Measurements from ENCODE around the gene MYLK4. TPM values are rescaled to one million over a fixed set of nuclear protein-coding genes. Genes with fewer than 3 reads are reported as not detected.

MYLK4 gene
- total and polyA plus RNA-seq, 8 donors, result 0.12 to 1.3 (median 0.43) TPM; not detected in 3

DNA sequence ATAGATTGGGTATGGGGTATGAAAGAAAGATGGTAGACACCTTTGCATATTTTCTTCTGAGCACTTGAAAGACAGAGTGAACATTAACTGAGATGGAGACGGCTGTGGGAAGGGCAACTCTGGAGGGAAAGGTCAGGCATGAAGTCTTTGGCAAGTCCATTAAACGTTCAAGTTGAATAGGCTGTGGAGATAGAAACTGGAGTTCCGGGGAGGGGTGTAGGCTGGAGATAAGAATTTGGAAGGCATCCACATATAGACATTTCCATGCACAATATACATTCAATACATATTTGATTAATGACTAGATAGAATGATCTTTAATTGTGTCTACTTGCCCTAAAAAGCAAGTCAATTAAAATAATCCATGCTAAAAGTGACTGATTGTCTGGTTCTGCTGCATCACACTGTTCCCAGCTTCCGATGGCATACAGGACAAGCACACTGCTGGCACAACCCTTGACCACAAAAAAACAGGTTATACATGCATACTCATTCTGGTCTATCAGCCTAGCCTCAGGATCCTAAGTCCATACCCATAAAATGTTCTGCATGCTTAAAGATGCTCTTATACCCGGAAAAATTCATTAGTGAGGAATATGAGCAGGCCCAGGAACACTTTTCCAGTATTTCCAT lies 1.9 kb upstream of the MYLK4 start:
- Histone ChIP-seq H3K4me3 (no peak overlapping the region), H3K27ac (no peak overlapping the region), H3K9me3 (no peaks in the 10 kb centered on the region), H3K27me3 (no peaks in the 10 kb centered on the region), H3K36me3 (no peaks in the 10 kb centered on the region), H3K4me1 (peaks cover 0 to 28% (median 3%) of the 10 kb centered on the region in 4 donors)
- TF ChIP-seq POLR2AphosphoS5 (IDR thresholded peaks at IDR 0.05), result no peak
- no peak for TF ChIP-seq POLR2A (IDR thresholded peaks at IDR 0.05)
- no peak for TF ChIP-seq EP300 (IDR thresholded peaks at IDR 0.05)
- TF ChIP-seq, protein P1, sequence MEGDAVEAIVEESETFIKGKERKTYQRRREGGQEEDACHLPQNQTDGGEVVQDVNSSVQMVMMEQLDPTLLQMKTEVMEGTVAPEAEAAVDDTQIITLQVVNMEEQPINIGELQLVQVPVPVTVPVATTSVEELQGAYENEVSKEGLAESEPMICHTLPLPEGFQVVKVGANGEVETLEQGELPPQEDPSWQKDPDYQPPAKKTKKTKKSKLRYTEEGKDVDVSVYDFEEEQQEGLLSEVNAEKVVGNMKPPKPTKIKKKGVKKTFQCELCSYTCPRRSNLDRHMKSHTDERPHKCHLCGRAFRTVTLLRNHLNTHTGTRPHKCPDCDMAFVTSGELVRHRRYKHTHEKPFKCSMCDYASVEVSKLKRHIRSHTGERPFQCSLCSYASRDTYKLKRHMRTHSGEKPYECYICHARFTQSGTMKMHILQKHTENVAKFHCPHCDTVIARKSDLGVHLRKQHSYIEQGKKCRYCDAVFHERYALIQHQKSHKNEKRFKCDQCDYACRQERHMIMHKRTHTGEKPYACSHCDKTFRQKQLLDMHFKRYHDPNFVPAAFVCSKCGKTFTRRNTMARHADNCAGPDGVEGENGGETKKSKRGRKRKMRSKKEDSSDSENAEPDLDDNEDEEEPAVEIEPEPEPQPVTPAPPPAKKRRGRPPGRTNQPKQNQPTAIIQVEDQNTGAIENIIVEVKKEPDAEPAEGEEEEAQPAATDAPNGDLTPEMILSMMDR (IDR thresholded peaks at IDR 0.05), result no peak
- intact Hi-C loops (cut with DNase I; ENCODE audit: low total_unique reads), result loop anchor here (10.0 kb wide), 1 partner anchor 1158 kb away; no protein-coding TSS in a partner anchor
- 43 to 62% (median 50%) methylated on average over 5 of the region's 5 CpGs for WGBS, 5 donors
- no peak for DNase-seq

DNA sequence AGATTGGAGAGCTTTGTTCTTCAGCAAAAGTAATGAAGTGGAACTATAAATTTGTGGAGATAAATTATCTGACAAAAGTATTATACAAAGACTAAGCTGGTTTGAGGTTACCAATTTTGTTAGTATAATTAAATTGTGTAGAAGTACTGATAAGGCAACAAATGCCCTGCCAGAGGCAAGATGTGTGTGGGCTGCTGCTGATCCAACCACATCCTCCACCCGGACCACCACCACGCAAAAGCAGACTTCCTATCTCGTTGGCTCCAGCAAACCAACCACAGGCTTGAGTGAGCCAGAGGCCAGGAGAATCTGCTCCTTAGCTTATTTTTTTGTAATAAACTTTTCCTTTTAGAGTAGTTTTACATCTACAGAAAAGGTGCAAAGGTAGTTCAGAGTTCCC lies 1.1 kb upstream of the MYLK4 start:
- TF ChIP-seq POLR2AphosphoS5 (IDR thresholded peaks at IDR 0.05), result no peak
- Histone ChIP-seq H3K36me3 (no peaks in the 10 kb centered on the region), H3K9me3 (no peaks in the 10 kb centered on the region), H3K27ac (no peak overlapping the region), H3K4me3 (no peak overlapping the region), H3K27me3 (no peaks in the 10 kb centered on the region), H3K4me1 (peaks cover 0 to 25% (median 3%) of the 10 kb centered on the region in 4 donors)
- intact Hi-C loops (cut with DNase I; ENCODE audit: low total_unique reads), result loop anchor here (10.0 kb wide), 1 partner anchor 1157 kb away; no protein-coding TSS in a partner anchor
- WGBS, 5 donors, result 60 to 77% (median 76%) methylated on average over 3 of the region's 3 CpGs
- DNase-seq, result no peak

DNA sequence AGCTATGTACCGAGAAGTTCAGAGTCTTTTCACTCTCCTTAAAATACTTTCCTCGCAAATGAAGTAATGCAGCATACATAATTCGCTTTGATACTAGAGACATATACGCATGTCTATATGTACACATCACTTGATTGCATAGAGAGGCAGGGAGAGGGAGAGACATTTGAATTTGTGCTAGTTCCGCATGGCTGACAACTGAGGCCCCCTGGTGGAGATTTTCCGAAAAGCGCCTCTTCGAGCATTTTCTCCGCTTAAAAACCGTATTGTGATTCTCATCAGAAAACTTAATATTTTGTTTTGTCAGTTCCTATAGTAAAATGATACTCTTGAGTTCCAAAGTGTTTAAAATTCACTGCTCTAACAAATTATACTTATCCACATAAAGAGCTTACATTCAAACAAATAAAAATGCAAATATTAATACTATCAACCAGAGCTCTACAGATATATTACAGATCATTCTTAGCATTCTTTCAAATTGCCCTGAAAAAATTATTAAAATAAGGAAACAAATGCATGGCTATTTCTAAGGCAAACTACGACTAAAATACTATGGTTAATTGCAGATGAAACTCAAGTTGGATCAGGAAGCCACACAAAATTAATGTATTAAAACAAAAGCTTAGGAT lies 637 bp downstream of the MYLK4 start:
- Histone ChIP-seq H3K4me1 (peaks cover 0 to 21% (median 3%) of the 10 kb centered on the region in 4 donors), H3K36me3 (no peaks in the 10 kb centered on the region), H3K27me3 (no peaks in the 10 kb centered on the region), H3K9me3 (no peaks in the 10 kb centered on the region), H3K4me3 (no peak overlapping the region), H3K27ac (no peak overlapping the region)
- intact Hi-C loops (cut with DNase I; ENCODE audit: low total_unique reads), result loop anchor here (10.0 kb wide), 1 partner anchor 1155 kb away; no protein-coding TSS in a partner anchor
- 6 to 9% (median 8%) methylated on average over 11 of the region's 11 CpGs for WGBS, 5 donors
- peak; percentile 67 to 83 for DNase-seq
- no peak for TF ChIP-seq EP300 (IDR thresholded peaks at IDR 0.05)
- TF ChIP-seq, protein P1 (IDR thresholded peaks at IDR 0.05), result peak in 5 of 7 experiments; percentile 55 to 85 (median 77)

DNA sequence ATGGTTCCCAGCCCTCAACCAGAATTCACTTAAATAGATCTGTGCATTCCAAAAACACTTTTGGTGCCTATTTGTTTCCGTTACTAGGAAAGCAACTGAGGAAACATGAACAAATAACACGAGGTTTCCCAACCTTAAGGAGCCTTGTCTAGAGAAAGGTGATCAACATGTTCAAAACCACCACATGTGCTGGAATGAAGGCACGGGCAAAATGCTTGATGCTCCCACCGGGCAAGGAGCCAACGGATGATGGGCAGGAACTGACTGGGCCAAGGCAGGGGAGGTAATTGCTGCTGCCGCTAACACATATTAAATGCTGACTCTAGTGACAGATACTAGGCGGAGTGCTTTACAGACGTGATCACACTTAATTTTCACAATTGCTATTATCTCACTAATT lies 2.5 kb downstream of the MYLK4 start:
- intact Hi-C loops (cut with DNase I; ENCODE audit: low total_unique reads), result no loop called here
- H3K36me3 ChIP-seq, result no peaks in the 10 kb centered on the region
- no peak overlapping the region for H3K27ac ChIP-seq
- H3K27me3 ChIP-seq, result no peaks in the 10 kb centered on the region
- DNase-seq, result no peak
- H3K4me3 ChIP-seq, result no peak overlapping the region
- 77 to 92% (median 87%) methylated on average over 8 of the region's 8 CpGs for WGBS, 5 donors
- H3K9me3 ChIP-seq, result no peaks in the 10 kb centered on the region
- TF ChIP-seq POLR2AphosphoS5 (IDR thresholded peaks at IDR 0.05), result no peak
- no peak for TF ChIP-seq POLR2A (IDR thresholded peaks at IDR 0.05)
- TF ChIP-seq, protein P1 (IDR thresholded peaks at IDR 0.05), result no peak
- no peak for TF ChIP-seq EP300 (IDR thresholded peaks at IDR 0.05)
- peaks cover 7 to 34% (median 12%) of the 10 kb centered on the region in 4 donors for H3K4me1 ChIP-seq
